ENCODE results near the gene PALLD. TPM values are rescaled to one million over a fixed set of nuclear protein-coding genes. Genes with fewer than 3 reads are reported as not detected.

The PALLD gene
- total RNA-seq, 1 experiment from 2014 or later, result 6.5 TPM

DNA sequence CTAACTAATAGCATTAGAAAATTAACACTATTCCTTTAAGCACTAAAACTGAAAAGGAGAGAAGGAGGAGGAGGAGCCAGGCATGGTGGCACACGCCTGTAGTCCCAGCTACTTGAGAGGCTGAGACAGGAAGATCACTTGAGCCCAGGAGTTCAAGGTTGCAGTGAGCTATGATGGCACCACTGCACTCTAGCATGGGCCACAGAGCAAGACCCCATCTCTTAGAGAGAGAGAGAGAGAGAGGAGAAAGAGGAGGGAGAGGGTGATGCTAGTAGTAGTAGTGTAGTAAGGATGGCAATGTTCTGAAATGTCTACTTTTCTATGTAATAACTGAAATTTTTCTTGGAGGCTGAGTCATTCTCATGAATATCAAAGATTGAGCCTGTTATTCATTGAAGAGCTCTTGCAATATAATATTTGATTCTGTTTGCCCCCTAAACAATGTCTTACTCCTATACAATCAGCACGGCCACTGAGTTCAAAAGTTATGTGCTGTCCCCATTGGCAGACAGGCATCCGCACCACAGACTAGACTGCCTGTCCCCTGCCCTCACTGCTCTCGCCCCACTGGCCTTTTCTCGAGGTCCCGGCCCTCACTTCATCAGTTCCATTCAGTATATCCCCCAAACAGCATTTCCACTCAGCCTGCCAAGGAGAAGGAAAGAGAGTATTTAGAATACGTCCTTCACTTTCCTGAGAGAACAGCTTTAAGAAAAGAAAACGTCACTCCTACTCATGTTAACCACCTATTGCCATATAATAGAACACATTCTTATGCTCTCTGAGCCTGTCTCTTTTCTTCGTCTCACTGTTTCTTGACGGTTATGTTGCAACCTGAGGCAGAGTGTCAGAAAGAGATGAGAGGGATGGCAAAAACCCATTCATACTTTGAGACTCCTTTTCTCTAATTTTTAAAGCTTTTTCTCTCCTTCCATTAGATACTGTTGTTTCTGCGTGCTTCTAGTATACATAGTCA lies 238.1 kb downstream of the PALLD start:
- Histone ChIP-seq H3K4me1 (ENCODE audit: control insufficient read depth, insufficient read depth, low read length) (no peaks in the 10 kb centered on the region; the same call in 1 of the 2 replicates), H3K36me3 (ENCODE audit: control insufficient read depth, insufficient read depth, low read length) (no peaks in the 10 kb centered on the region), H3K27ac (ENCODE audit: low read length) (no peak overlapping the region), H3K27me3 (ENCODE audit: control insufficient read depth, insufficient read depth, low read length) (no peaks in the 10 kb centered on the region), H3K9me3 (ENCODE audit: control insufficient read depth, insufficient read depth, low read depth, low read length) (no peaks in the 10 kb centered on the region), H3K4me3 (ENCODE audit: low read depth in 2 of 2, low read length in 2 of 2) (no peak overlapping the region)
- TF ChIP-seq TCF7L2 (IDR thresholded peaks at IDR 0.05; ENCODE audit: low read depth, low read length), result no peak
- no peak for TF ChIP-seq POLR2AphosphoS5 (IDR thresholded peaks at IDR 0.05; ENCODE audit: low read depth, low read length)
- TF ChIP-seq, protein P1, sequence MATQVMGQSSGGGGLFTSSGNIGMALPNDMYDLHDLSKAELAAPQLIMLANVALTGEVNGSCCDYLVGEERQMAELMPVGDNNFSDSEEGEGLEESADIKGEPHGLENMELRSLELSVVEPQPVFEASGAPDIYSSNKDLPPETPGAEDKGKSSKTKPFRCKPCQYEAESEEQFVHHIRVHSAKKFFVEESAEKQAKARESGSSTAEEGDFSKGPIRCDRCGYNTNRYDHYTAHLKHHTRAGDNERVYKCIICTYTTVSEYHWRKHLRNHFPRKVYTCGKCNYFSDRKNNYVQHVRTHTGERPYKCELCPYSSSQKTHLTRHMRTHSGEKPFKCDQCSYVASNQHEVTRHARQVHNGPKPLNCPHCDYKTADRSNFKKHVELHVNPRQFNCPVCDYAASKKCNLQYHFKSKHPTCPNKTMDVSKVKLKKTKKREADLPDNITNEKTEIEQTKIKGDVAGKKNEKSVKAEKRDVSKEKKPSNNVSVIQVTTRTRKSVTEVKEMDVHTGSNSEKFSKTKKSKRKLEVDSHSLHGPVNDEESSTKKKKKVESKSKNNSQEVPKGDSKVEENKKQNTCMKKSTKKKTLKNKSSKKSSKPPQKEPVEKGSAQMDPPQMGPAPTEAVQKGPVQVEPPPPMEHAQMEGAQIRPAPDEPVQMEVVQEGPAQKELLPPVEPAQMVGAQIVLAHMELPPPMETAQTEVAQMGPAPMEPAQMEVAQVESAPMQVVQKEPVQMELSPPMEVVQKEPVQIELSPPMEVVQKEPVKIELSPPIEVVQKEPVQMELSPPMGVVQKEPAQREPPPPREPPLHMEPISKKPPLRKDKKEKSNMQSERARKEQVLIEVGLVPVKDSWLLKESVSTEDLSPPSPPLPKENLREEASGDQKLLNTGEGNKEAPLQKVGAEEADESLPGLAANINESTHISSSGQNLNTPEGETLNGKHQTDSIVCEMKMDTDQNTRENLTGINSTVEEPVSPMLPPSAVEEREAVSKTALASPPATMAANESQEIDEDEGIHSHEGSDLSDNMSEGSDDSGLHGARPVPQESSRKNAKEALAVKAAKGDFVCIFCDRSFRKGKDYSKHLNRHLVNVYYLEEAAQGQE (IDR thresholded peaks at IDR 0.05; ENCODE audit: insufficient read depth in 1 of 2, low read depth in 2 of 2, low read length in 1 of 2), result no peak
- TF ChIP-seq SIN3A (IDR thresholded peaks at IDR 0.05; ENCODE audit: borderline replicate concordance, insufficient read depth, low read depth, low read length), result no peak
- no peak for TF ChIP-seq CTCF (IDR thresholded peaks at IDR 0.05)
- POLR2A ChIA-PET, result no interaction called here
- ATAC-seq (no peak), DNase-seq (ENCODE audit: low read depth, low spot score) (no peak)
- BruUV-seq (replicated peaks), result no TSS peak
- intact Hi-C loops (cut with micrococcal nuclease; ENCODE audit: unreplicated experiment), result no loop called here
- in situ Hi-C loops (cut with HindIII; ENCODE audit: low pct_unique_long_range_greater_than_20kb, low sequenced_read_pairs), result no loop called here
- CTCF ChIA-PET, result no interaction called here

DNA sequence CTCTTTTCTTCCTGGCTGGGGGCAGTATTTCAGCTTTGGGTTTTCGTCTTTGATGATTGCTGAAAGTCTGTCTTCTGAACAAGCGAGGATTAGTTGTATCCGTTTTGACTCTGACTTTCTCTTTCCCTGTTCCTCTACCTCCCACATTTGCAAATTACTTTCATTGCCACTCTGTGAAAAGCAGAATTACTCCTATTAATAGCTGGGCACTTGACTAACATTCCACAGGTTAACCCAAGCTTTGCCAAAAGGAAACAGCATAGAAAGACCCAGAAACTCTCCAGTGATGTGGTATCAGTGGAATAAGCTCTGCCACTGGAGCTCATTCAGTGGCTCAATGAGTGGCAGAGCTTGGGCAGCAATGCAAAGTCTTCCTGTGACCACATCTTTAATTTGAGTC lies 238.9 kb downstream of the PALLD start:
- H3K9me3 ChIP-seq (ENCODE audit: control insufficient read depth, insufficient read depth, low read depth, low read length), result no peaks in the 10 kb centered on the region
- no peaks in the 10 kb centered on the region; the same call in 1 of the 2 replicates for H3K4me1 ChIP-seq (ENCODE audit: control insufficient read depth, insufficient read depth, low read length)
- TF ChIP-seq CTCF (IDR thresholded peaks at IDR 0.05) (no peak), SIN3A (IDR thresholded peaks at IDR 0.05; ENCODE audit: borderline replicate concordance, insufficient read depth, low read depth, low read length) (no peak), TCF7L2 (IDR thresholded peaks at IDR 0.05; ENCODE audit: low read depth, low read length) (no peak), POLR2AphosphoS5 (IDR thresholded peaks at IDR 0.05; ENCODE audit: low read depth, low read length) (no peak)
- TF ChIP-seq, protein P1 (IDR thresholded peaks at IDR 0.05; ENCODE audit: insufficient read depth in 1 of 2, low read depth in 2 of 2, low read length in 1 of 2), result no peak
- no peak overlapping the region for H3K4me3 ChIP-seq (ENCODE audit: low read depth in 2 of 2, low read length in 2 of 2)
- no peaks in the 10 kb centered on the region for H3K27me3 ChIP-seq (ENCODE audit: control insufficient read depth, insufficient read depth, low read length)
- H3K27ac ChIP-seq (ENCODE audit: low read length), result no peak overlapping the region
- H3K36me3 ChIP-seq (ENCODE audit: control insufficient read depth, insufficient read depth, low read length), result no peaks in the 10 kb centered on the region
- intact Hi-C loops (cut with micrococcal nuclease; ENCODE audit: unreplicated experiment), result no loop called here
- ATAC-seq, result no peak
- POLR2A ChIA-PET, result no interaction called here
- no peak for DNase-seq (ENCODE audit: low read depth, low spot score)
- in situ Hi-C loops (cut with HindIII; ENCODE audit: low pct_unique_long_range_greater_than_20kb, low sequenced_read_pairs), result no loop called here
- CTCF ChIA-PET, result no interaction called here
- BruUV-seq (replicated peaks), result no TSS peak

All from Panc1 (cell line).